ENCODE measurements around the gene PKDREJ.
A peak's percentile ranks its signal among the peaks of the same experiment; 100 is the strongest.
"Not testable (repeated sequence)": the region's sequence is repeated elsewhere in the genome, so short reads cannot be mapped to it uniquely, and the experiment has no call there.

PKDREJ gene

GRCh38 chr22:46265627-46266026, 2.5 kb upstream of the PKDREJ start:
- not testable (repeated sequence) for H3K27me3 ChIP-seq (replicated peaks; ENCODE audit: control insufficient read depth, insufficient read depth, low read length, poor library complexity, severe bottlenecking); DNase-seq; H3K4me3 ChIP-seq (ENCODE audit: insufficient read depth, low read depth, low read length, poor library complexity, severe bottlenecking); H3K9me3 ChIP-seq (ENCODE audit: control insufficient read depth, low read length); H3K27ac ChIP-seq (ENCODE audit: insufficient read depth, low read length, poor library complexity, severe bottlenecking); H3K4me1 ChIP-seq (ENCODE audit: control insufficient read depth, insufficient read depth, low read length, poor library complexity, severe bottlenecking); H3K36me3 ChIP-seq (ENCODE audit: control insufficient read depth, insufficient read depth, low read length)

DNA sequence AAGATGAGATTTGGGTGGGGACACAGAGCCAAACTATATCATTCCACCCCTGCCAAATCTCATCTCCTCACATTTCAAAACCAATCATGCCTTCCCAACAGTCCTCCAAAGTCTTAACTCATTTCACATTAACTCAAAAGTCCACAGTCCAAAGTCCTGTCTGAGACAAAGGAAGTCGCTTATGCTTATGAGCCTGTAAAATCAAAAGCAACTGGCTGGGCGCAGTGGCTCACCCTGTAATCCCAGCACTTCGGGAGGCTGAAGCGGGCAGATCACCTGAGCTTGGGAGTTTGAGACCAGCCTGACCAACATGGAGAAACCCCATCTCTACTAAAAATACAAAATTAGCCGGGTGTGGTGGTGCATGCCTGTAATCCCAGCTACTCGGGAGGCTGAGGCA, 1.4 kb upstream of the PKDREJ start:
- not testable (repeated sequence) for H3K4me1 ChIP-seq (ENCODE audit: control insufficient read depth, insufficient read depth, low read length, poor library complexity, severe bottlenecking); DNase-seq; H3K27me3 ChIP-seq (replicated peaks; ENCODE audit: control insufficient read depth, insufficient read depth, low read length, poor library complexity, severe bottlenecking); H3K9me3 ChIP-seq (ENCODE audit: control insufficient read depth, low read length); H3K4me3 ChIP-seq (ENCODE audit: insufficient read depth, low read depth, low read length, poor library complexity, severe bottlenecking); H3K27ac ChIP-seq (ENCODE audit: insufficient read depth, low read length, poor library complexity, severe bottlenecking); H3K36me3 ChIP-seq (ENCODE audit: control insufficient read depth, insufficient read depth, low read length)

- H3K4me3 ChIP-seq (ENCODE audit: insufficient read depth, low read depth, low read length, poor library complexity, severe bottlenecking): no peak overlapping the region
- peaks cover 4% of the 10 kb centered on the region for H3K4me1 ChIP-seq (ENCODE audit: control insufficient read depth, insufficient read depth, low read length, poor library complexity, severe bottlenecking)
- H3K36me3 ChIP-seq (ENCODE audit: control insufficient read depth, insufficient read depth, low read length): no peaks in the 10 kb centered on the region
- H3K9me3 ChIP-seq (ENCODE audit: control insufficient read depth, low read length): no peaks in the 10 kb centered on the region
- H3K27ac ChIP-seq (ENCODE audit: insufficient read depth, low read length, poor library complexity, severe bottlenecking): no peak overlapping the region
- no peak for DNase-seq
- peaks cover 9% of the 10 kb centered on the region for H3K27me3 ChIP-seq (replicated peaks; ENCODE audit: control insufficient read depth, insufficient read depth, low read length, poor library complexity, severe bottlenecking)
These were observed 511 bp downstream of the PKDREJ start for GRCh38 chr22:46262449-46263215.

- no peaks in the 10 kb centered on the region for H3K4me1 ChIP-seq (ENCODE audit: control insufficient read depth, insufficient read depth, low read length, poor library complexity, severe bottlenecking)
- no peak overlapping the region for H3K27ac ChIP-seq (ENCODE audit: insufficient read depth, low read length, poor library complexity, severe bottlenecking)
- no peaks in the 10 kb centered on the region for H3K36me3 ChIP-seq (ENCODE audit: control insufficient read depth, insufficient read depth, low read length)
- H3K4me3 ChIP-seq (ENCODE audit: insufficient read depth, low read depth, low read length, poor library complexity, severe bottlenecking): no peak overlapping the region
- H3K27me3 ChIP-seq (replicated peaks; ENCODE audit: control insufficient read depth, insufficient read depth, low read length, poor library complexity, severe bottlenecking): peaks cover 9% of the 10 kb centered on the region
- no peaks in the 10 kb centered on the region for H3K9me3 ChIP-seq (ENCODE audit: control insufficient read depth, low read length)
- no peak for DNase-seq
These were observed 3.1 kb downstream of the PKDREJ start for GRCh38 chr22:46260038-46260437.

- Histone ChIP-seq H3K36me3 (ENCODE audit: control insufficient read depth, insufficient read depth, low read length) (no peaks in the 10 kb centered on the region), H3K4me3 (ENCODE audit: insufficient read depth, low read depth, low read length, poor library complexity, severe bottlenecking) (no peak overlapping the region), H3K27me3 (replicated peaks; ENCODE audit: control insufficient read depth, insufficient read depth, low read length, poor library complexity, severe bottlenecking) (peaks cover 9% of the 10 kb centered on the region), H3K27ac (ENCODE audit: insufficient read depth, low read length, poor library complexity, severe bottlenecking) (no peak overlapping the region), H3K9me3 (ENCODE audit: control insufficient read depth, low read length) (no peaks in the 10 kb centered on the region), H3K4me1 (ENCODE audit: control insufficient read depth, insufficient read depth, low read length, poor library complexity, severe bottlenecking) (no peaks in the 10 kb centered on the region)
- DNase-seq: no peak
These were observed 3.8 kb downstream of the PKDREJ start for GRCh38 chr22:46259374-46259773.

GRCh38 chr22:46256358-46256958, 6.7 kb downstream of the PKDREJ start:
- Histone ChIP-seq H3K27ac (ENCODE audit: insufficient read depth, low read length, poor library complexity, severe bottlenecking) (no peak overlapping the region), H3K27me3 (replicated peaks; ENCODE audit: control insufficient read depth, insufficient read depth, low read length, poor library complexity, severe bottlenecking) (no peaks in the 10 kb centered on the region), H3K4me1 (ENCODE audit: control insufficient read depth, insufficient read depth, low read length, poor library complexity, severe bottlenecking) (no peaks in the 10 kb centered on the region), H3K9me3 (ENCODE audit: control insufficient read depth, low read length) (no peaks in the 10 kb centered on the region), H3K36me3 (ENCODE audit: control insufficient read depth, insufficient read depth, low read length) (no peaks in the 10 kb centered on the region), H3K4me3 (ENCODE audit: insufficient read depth, low read depth, low read length, poor library complexity, severe bottlenecking) (no peak overlapping the region)
- no peak for DNase-seq

DNA sequence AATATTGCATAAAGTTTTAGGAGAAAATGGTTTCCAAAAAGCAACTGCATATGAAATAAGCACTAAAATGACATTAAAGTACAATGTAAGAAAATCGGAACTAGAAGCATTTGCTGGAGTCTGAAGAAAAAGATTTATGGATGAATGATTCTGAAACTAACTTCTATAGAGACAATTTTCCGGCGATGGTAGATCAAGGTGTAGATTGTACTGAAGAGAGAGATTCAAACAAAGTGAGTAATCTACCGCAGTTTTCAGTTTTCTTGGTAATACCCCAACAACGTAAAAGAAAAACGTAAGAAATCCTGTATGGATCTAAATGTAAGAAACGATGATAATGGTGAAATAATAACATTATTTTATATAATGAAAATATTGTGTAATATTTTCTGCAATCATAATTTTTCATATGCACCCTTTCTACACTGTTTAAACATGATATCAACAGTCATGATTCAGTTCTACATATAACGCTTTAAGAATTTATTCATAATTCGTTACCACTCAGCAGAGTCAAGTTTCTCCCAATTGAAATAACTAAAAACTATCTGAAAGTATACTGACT, 11.2 kb downstream of the PKDREJ start:
- Histone ChIP-seq H3K36me3 (ENCODE audit: control insufficient read depth, insufficient read depth, low read length) (no peaks in the 10 kb centered on the region), H3K27ac (ENCODE audit: insufficient read depth, low read length, poor library complexity, severe bottlenecking) (no peak overlapping the region), H3K9me3 (ENCODE audit: control insufficient read depth, low read length) (no peaks in the 10 kb centered on the region), H3K4me3 (ENCODE audit: insufficient read depth, low read depth, low read length, poor library complexity, severe bottlenecking) (no peak overlapping the region), H3K27me3 (replicated peaks; ENCODE audit: control insufficient read depth, insufficient read depth, low read length, poor library complexity, severe bottlenecking) (no peaks in the 10 kb centered on the region), H3K4me1 (ENCODE audit: control insufficient read depth, insufficient read depth, low read length, poor library complexity, severe bottlenecking) (peaks cover 10% of the 10 kb centered on the region)
- DNase-seq: no peak

DNA sequence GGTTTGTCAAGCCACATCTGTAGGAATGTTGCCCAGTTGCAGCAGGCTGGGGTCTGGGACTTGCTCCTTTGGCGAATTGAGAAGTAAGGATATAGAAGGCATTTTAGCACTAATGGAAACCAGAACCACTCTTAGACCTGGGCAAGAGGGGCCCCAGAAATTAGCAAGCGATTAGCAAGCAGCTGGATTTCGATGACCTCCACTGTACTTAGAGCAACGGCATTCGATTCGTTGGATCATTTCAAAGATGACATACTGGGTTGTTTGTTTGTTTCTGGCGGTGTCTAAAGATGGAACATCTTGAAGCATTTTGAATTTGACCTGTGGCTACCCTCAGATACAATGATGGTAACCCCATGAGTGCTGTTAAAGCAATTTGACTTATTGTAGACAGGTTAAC, 11.9 kb downstream of the PKDREJ start:
- H3K4me1 ChIP-seq (ENCODE audit: control insufficient read depth, insufficient read depth, low read length, poor library complexity, severe bottlenecking): peaks cover 10% of the 10 kb centered on the region
- no peaks in the 10 kb centered on the region for H3K9me3 ChIP-seq (ENCODE audit: control insufficient read depth, low read length)
- no peak overlapping the region for H3K27ac ChIP-seq (ENCODE audit: insufficient read depth, low read length, poor library complexity, severe bottlenecking)
- no peaks in the 10 kb centered on the region for H3K36me3 ChIP-seq (ENCODE audit: control insufficient read depth, insufficient read depth, low read length)
- no peak for DNase-seq
- H3K27me3 ChIP-seq (replicated peaks; ENCODE audit: control insufficient read depth, insufficient read depth, low read length, poor library complexity, severe bottlenecking): no peaks in the 10 kb centered on the region
- peak overlapping the region; percentile 75 for H3K4me3 ChIP-seq (ENCODE audit: insufficient read depth, low read depth, low read length, poor library complexity, severe bottlenecking)

GRCh38 chr22:46250783-46251125, 12.4 kb downstream of the PKDREJ start:
- H3K27me3 ChIP-seq (replicated peaks; ENCODE audit: control insufficient read depth, insufficient read depth, low read length, poor library complexity, severe bottlenecking): no peaks in the 10 kb centered on the region
- H3K36me3 ChIP-seq (ENCODE audit: control insufficient read depth, insufficient read depth, low read length): no peaks in the 10 kb centered on the region
- no peak for DNase-seq
- peak overlapping the region; percentile 47 for H3K27ac ChIP-seq (ENCODE audit: insufficient read depth, low read length, poor library complexity, severe bottlenecking)
- H3K4me3 ChIP-seq (ENCODE audit: insufficient read depth, low read depth, low read length, poor library complexity, severe bottlenecking): peak overlapping the region; percentile 75
- H3K4me1 ChIP-seq (ENCODE audit: control insufficient read depth, insufficient read depth, low read length, poor library complexity, severe bottlenecking): peaks cover 10% of the 10 kb centered on the region
- H3K9me3 ChIP-seq (ENCODE audit: control insufficient read depth, low read length): no peaks in the 10 kb centered on the region

DNA sequence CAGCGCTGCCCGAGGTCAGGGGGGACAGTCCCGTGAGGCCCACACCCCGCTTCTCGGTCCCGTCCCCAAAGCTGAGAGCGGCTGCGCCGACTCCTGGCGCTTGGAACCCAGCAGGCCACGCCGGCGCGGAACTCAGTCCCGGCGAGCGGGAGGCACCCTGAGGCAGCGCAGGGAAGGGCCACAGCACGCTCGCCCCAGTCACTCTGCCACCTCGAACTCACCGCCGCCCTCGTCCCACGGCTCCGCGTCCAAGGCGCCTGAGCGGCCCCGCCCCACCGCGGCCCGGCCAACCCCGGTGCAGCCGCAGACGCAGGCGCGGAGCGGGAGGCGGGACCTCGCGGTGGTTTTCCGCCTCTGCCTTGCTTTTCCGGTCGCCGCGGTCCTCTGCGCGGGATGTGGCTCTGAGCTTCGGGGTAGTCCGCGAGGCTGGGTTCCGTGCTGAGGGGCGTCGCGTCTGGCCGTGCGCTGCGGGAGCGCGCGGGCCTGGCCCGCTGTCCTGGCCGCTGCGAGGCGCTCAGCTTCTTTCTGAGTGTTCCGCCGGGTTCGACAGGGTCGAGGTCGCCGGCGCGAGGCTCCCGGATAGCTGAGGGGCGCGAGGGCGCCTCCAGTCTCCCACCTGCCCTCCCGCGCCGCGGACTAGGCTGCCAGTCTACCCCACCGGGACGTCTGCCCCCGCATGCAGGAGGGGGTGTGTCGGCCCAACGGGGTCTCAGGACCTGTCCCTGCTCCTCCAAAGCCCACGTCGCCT, 12.9 kb downstream of the PKDREJ start, which contains the start of gene CDPF1:
CDPF1 (minus strand) TSS at position 259 of the 748 bp plus-strand sequence. CDS start 2,009 bp downstream, outside the sequence.
- Histone ChIP-seq H3K36me3 (ENCODE audit: control insufficient read depth, insufficient read depth, low read length) (no peaks in the 10 kb centered on the region), H3K27ac (ENCODE audit: insufficient read depth, low read length, poor library complexity, severe bottlenecking) (peak within 1 kb of the TSS; percentile 63), H3K27me3 (replicated peaks; ENCODE audit: control insufficient read depth, insufficient read depth, low read length, poor library complexity, severe bottlenecking) (no peaks in the 10 kb centered on the region), H3K9me3 (ENCODE audit: control insufficient read depth, low read length) (no peaks in the 10 kb centered on the region), H3K4me3 (ENCODE audit: insufficient read depth, low read depth, low read length, poor library complexity, severe bottlenecking) (peak within 1 kb of the TSS; percentile 75), H3K4me1 (ENCODE audit: control insufficient read depth, insufficient read depth, low read length, poor library complexity, severe bottlenecking) (peaks cover 10% of the 10 kb centered on the region)
- peak; percentile 83 to 85 (median 84) for DNase-seq
